Cortex of kidney (tissue), 1 donor: ENCODE measurements around the gene B3GALNT2.

Source experiments
- DNase-seq: peaks from one replicate; lab custom pipeline; 2025; lab: John Stamatoyannopoulos, UW

The B3GALNT2 gene

GRCh38 chr1:235409042-235409820, 95.0 kb downstream of the B3GALNT2 start:
- no peak for DNase-seq

- DNase-seq: no peak
Measured at GRCh38 chr1:235408503-235408960, 95.7 kb downstream of the B3GALNT2 start.

- no peak for DNase-seq
Measured at GRCh38 chr1:235407419-235407818, 96.8 kb downstream of the B3GALNT2 start.

GRCh38 chr1:235404190-235404589, 100.1 kb downstream of the B3GALNT2 start:
- DNase-seq: no peak

GRCh38 chr1:235403593-235403992, 100.7 kb downstream of the B3GALNT2 start:
- DNase-seq: no peak

- DNase-seq: no peak
Measured at GRCh38 chr1:235402457-235403200, 101.6 kb downstream of the B3GALNT2 start.

- no peak for DNase-seq
Measured at GRCh38 chr1:235401251-235401650, 103.0 kb downstream of the B3GALNT2 start.
